ENCODE results near the gene MAP2K3.
"Not testable (repeated sequence)": the region's sequence is repeated elsewhere in the genome, so short reads cannot be mapped to it uniquely, and the experiment has no call there.

DNA sequence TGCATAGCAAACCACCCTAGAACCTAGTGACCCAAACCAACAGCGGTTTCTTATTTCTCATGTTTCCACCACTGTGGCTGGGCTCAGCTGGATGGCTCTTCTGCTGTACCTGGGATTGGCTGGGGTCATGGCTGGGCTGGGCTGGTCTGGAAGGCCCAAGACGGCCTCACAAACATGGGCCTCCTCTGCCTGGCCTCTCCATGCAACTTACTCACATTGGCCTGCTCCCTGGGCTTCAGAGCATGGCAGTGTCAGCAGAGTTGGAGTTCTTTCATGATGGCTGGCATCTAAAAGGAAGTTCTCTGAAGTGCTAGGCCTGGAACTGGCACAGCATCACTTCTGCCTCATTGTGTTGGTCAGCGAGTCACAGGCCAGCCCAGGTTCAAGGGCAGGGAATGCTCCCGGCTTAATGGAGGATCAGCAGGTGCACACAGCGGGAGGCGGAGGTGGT, 24.4 kb downstream of the MAP2K3 start:
- TF ChIP-seq, protein P1, sequence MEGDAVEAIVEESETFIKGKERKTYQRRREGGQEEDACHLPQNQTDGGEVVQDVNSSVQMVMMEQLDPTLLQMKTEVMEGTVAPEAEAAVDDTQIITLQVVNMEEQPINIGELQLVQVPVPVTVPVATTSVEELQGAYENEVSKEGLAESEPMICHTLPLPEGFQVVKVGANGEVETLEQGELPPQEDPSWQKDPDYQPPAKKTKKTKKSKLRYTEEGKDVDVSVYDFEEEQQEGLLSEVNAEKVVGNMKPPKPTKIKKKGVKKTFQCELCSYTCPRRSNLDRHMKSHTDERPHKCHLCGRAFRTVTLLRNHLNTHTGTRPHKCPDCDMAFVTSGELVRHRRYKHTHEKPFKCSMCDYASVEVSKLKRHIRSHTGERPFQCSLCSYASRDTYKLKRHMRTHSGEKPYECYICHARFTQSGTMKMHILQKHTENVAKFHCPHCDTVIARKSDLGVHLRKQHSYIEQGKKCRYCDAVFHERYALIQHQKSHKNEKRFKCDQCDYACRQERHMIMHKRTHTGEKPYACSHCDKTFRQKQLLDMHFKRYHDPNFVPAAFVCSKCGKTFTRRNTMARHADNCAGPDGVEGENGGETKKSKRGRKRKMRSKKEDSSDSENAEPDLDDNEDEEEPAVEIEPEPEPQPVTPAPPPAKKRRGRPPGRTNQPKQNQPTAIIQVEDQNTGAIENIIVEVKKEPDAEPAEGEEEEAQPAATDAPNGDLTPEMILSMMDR (IDR thresholded peaks at IDR 0.05), result not testable (repeated sequence)
- not testable (repeated sequence) for TF ChIP-seq EZH2phosphoT487 (IDR thresholded peaks at IDR 0.05)
